Suppressor macrophage treated with lipopolysaccharide for 1 hour (primary cell): ENCODE measurements around the gene LRCH1.
"Not testable (repeated sequence)": the region's sequence is repeated elsewhere in the genome, so short reads cannot be mapped to it uniquely, and the experiment has no call there.

ENCODE experiments used
- DNase-seq, 3 donors: peaks; one replicate each; pipeline ENCODE4 v3.0.0-alpha.2; 2020 to 2022

LRCH1 gene, protein sequence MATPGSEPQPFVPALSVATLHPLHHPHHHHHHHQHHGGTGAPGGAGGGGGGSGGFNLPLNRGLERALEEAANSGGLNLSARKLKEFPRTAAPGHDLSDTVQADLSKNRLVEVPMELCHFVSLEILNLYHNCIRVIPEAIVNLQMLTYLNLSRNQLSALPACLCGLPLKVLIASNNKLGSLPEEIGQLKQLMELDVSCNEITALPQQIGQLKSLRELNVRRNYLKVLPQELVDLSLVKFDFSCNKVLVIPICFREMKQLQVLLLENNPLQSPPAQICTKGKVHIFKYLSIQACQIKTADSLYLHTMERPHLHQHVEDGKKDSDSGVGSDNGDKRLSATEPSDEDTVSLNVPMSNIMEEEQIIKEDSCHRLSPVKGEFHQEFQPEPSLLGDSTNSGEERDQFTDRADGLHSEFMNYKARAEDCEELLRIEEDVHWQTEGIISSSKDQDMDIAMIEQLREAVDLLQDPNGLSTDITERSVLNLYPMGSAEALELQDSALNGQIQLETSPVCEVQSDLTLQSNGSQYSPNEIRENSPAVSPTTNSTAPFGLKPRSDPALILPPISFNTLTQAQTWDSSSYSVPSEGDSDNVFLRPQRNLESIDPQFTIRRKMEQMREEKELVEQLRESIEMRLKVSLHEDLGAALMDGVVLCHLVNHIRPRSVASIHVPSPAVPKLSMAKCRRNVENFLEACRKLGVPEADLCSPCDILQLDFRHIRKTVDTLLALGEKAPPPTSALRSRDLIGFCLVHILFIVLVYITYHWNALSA

DNA sequence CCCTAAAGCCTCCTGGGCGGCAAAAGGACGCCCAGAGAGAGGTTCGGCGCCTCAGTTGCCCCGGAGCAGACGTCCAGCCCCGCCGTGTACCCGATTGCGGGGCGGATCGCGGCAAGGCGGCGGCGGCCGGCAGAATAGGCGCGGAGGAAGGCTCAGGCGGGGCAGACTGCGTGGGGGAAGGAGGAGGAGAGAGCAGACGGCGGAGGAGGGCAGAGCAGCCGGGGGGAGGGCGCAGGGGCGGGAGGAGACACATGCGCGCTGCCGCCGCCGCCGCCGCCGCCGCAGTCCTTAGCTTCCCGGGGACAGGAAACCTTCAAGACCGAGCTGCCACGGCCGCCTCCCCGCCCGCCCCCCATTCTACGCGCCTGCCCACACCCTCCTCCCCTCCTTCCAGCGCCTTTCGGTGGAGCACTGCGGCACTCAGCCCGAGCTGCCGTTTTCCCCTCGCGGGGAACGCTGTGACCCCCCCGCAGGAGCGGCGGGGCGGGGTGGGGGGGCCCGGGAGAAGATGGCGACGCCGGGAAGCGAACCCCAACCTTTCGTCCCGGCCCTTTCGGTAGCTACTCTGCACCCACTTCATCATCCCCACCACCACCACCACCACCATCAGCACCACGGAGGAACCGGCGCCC is at the start of gene LRCH1:
Gene LRCH1, plus strand, starts transcription at position 282 of the 632 bp plus-strand sequence. Its CDS starts 227 bp downstream, at position 509.
- peak; percentile 89 to 96 (median 93) for DNase-seq

DNA sequence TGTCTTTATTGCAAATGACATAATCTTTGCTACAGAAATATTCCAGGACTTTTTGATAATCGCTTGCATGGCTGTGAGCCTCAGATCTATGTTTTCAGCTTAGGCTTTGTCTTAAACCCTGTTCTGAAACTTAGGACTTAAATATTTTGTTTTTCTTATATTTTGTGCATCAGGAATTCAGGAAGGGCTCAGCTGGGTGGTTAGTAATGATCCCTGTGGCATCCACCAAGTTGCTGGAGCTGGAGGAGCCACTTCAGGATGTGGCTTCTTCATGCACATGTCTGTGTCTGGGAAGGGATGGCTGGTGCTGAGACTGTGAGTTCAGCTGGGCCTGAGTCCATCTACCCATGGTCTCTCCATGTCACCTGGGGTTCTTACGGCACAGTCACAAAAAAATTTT is 48.9 kb upstream of the LRCH1 start:
- DNase-seq = no peak

DNA sequence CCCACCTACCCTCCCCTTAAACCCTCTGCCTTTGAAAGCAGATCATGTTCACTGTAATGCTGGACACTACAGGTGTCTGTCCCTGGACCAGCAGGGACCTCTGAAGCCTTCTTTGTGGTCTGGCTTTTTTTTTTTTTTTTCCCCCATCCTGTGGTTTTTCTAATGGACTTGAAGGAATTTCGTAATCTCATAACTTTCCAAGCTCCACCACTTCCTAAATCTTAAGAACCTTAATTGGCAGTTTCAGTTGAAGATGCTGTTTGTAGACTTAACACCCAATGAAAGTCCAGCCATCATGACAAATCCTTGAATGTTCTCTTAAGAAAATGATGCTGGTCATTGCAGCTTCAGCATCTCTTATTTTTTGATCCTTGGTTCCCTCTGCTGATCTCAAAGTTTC is 45.0 kb upstream of the LRCH1 start:
- peak; percentile 59 to 83 (median 83) for DNase-seq

DNA sequence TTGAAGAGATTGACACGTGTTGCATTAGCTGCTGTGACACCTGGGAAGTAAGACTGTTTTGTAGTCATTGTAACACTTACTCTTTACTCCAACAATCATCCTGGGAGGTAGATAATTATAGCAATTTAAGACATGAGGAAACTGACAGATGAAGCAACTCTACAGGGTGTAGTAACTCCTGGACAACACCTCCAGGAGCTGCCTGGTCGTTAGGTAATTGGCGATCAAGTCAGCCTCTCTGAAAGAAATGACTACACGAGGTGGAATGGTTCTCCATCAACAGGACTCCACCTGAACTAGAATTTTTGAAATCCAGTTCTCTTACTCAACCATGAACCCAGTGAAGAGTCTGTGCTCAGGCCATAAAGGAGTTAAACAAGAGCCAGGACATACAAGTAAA is 43.0 kb upstream of the LRCH1 start:
- no peak for DNase-seq

DNA sequence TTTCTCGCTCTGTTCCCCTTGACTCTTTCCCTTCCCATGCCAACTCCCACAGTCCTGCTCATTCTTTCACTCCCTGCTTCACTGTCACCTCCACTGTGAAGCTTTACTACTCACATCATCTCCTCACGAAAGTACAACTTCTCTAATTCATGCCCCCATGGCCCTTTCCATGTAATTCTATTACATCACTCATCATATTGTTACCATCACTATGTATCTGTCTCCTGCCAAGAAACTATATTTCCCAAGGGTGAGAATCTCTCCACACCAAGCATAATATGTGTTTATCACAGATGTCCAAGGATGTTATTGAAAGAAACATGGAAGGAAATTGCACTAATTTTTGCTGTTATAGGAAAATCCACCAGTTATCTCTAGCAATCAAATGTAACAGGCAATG is 37.2 kb upstream of the LRCH1 start:
- DNase-seq = no peak

DNA sequence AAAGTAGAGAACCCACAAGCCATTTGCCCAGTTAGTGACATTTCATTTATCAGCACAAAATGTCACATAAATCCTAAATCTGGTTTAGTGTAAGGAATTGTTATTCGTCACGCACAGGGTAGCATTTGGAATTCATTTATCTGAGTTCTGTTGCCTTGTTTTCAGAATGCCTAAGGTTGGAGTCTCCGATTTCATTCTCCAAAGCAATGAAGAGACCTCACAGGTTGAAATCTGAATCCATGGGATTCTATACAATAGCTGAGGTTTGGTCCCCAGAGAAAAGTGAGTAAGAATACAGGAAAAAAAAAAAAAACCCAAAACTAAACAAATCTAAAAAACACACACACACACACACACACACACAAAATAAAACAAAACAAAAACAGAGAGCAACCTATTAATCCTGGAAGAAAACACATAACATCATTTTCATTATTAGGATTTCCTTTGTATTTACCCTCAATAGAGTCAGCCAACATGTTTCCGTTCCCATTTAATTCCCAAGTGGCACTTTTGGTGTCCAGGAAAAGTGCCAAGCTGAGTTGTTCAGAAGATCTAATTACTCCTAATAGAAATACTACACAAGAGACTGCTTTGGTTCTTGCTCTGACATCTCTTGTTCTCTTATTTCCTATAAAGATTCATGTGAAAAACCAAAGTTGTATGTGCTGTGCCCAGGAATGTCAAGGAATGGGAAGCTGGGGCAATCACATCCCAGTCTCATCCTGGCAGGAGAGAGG is 36.2 kb upstream of the LRCH1 start:
- DNase-seq = no peak

DNA sequence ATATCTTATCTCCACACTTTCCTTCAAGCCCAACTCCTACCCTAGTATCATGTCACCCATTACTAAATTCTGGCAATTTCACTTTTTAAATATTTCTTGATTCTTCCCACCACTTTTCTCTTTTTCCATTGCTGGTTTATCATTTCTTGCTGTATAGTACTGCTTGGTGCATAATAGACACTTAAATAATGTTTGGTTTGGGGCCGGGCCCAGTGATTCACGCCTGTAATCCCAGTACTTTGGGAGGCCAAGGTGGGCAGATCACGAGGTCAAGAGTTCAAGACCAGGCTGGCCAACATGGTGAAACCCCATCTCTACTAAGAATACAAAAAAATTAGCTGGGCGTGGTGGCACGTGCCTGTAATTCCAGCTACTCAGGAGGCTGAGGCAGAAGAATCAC is 35.2 kb upstream of the LRCH1 start:
- not testable (repeated sequence) for DNase-seq

DNA sequence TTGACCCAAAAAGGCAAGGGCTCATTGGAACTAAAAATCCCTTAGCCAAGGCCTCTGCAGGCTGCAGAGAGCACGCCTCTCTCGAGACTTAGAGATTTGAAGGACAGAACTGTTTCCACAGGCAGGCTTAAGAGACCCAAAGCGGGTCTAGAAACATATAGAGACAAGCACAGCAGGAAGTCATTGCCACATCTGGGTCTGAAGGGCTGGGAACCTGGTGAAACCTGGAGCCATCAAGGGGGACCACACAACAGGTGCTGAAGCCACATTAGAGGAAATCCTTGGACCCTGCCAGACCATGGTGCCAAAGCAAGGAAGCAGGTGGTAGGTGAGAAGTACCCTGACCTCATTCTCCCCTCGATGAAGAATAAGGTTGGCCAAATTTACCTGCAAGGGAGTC is 33.8 kb upstream of the LRCH1 start:
- no peak for DNase-seq

DNA sequence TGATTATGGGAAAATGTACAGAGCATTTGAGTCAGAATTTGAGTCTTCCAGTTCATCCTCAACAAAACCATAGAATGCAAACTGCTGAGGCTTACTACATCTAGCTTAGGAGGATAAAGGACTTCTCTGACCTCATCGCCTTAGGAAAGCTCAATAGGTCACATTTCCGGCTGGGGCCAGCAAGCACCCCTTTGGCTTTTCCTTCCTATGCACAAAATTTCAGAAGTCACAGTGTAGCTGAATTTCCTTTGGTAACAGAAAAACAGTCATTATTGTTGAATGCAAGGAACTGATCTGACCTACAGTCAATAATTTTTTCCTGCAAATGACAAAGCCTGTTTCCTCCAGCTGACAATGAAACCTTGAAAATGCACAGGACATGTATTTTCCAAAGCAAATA is 32.8 kb upstream of the LRCH1 start:
- DNase-seq = peak; percentile 65 to 81 (median 80)

DNA sequence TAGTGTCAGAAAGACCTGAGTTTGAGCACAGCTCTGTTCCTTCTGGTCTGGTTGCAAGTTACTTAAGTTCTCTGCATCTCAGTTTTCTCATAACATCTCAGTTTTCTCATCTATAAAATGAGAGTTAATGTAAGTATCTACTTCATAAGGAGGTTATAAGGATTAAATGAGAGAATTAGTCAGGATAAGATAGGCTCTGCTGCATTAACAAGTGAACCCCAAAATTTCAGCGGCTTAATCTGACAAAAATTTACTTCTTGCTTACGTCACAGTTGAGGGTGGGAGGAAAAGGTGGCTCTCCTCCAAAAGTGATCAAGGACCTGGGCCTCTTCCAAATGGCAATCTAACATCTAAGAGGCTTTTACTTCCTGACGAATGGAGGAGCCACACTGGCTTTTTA is 31.5 kb upstream of the LRCH1 start:
- DNase-seq = no peak

DNA sequence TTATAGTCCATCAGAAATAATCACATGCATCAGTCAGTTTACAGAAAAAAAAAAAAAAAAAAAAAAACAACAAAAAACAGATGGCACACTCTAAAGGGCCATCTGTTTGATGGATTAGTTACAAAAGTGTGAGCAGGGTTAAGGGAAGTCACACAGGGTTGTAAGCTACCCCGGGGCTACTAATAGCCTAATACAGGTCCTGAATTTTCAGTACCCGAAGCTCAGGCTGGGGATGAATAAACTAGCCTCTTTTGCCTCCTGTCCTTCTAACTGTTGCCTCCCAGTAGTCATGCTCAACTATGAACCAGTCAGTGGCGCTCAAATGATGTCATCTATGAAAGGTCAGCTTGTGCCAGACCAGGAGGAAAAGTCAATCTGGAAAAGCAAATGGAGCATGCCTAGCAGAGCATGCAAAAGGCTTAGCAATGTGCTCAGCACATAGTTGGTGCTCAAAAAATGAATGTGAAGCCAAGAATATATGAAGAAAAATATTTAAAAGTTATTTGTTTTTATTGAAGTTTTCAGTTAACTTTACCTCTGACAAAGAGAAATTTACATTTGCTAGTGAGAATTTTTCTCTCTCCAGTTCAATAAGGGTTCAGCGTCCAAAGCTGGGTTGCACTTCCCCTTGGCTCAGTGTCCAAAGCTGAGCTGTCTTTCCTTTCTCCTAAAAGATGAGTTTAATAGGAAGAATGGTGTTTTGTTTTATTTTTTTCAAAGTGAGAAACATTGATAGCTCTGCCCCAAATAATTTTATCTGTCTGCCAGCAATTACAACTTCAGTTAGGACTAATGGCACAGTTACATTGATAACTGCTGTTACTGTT is 30.8 kb upstream of the LRCH1 start:
- peak; percentile 28 to 33 (median 31) for DNase-seq

DNA sequence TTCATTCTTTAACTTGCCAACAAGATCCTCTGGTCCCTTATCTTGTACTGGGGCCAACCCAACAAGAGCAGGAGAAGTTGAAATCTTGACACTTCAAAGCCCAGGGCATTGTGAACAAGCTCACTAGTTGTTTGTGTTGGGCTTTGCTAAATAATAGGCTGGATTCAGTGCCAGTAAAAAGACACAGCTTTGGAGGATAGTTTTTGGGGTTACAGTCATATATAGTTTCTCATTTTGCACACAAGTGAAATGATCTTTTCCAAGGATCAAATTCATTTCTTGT is 30.3 kb upstream of the LRCH1 start:
- no peak for DNase-seq

DNA sequence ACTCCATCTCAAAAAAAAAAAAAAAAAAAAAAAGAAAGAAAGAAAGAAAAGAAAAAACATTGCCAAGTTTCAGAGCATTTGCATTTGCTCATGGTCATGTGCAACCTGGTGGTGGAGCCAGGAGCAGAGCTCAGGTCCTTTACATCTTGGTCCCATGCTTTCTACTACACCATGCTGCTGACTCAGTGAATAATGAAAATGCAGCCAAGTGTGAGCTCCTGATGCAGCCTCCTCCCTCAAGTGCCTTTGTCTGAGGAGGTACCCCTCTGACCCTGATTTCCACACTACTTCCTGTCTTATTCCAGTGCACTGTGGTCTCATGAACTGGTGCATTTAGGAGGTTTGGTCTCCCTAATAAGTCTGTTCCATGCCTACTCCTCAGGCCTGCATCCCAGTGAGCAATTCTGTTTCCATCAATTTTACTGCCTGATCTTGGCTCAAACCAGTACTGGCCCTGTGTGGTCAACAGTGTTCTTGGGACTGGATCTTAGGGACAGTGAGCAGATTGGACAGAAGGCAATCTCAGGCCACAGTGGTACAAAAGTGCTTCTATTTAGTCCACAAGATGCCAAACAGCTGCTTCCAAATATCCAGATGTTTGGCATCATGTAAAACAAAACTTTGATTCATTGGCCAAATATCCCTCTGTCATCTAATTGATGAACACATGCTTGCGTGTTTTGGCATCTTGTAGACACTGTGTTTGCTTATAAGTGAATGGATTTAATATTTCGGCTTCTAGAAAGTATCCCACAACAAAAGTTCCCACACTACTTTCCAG is 28.8 kb upstream of the LRCH1 start:
- no peak for DNase-seq

DNA sequence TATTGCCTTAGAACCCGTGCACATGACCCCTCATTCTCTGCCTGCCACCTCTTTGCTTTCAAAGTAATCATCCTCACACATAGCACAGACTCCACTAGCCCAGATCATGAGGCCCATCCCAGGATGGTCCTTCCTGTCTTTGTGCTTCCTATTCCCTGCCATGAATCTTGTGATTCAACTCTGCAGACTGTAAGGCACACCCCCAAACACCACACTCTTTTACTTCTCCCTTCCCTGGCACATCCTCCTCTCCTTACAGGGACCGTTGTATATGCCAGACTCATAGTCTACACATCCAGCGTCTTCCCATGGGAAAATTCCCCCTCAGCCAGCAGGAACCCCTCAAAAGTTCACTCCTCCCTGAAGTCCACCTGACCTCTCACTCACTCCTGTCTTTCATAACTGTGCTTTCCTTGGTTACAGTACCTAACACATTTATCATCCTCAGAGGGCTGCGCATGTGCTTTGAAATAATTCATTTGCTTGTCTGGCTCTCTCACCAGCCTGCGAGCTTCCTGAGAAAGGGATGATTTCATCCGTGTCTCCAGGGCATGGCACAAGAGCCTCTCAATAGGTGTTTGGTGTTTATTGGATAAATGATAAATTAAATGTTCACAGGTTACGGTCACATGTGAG is 26.8 kb upstream of the LRCH1 start:
- DNase-seq = no peak

DNA sequence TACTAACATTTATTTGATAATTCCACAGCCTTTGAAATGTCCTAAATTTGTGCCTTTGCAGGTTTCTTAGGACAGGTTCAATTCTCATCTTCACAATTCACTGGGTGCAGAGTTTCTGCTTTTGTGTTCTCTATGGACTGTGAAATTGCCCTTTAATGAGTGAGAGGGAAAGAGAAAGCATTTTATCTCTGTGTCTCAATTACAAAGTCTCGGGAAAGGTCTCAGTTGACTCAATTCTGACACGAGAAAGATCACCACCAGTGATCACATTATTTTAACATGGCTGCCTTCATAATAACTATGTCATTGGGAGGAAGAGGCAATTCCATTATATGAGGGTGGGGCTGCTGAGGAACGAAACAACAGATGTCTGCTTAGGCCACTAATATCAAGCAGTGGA is 26.2 kb upstream of the LRCH1 start:
- DNase-seq = peak in 1 of 3 donors; percentile 36

DNA sequence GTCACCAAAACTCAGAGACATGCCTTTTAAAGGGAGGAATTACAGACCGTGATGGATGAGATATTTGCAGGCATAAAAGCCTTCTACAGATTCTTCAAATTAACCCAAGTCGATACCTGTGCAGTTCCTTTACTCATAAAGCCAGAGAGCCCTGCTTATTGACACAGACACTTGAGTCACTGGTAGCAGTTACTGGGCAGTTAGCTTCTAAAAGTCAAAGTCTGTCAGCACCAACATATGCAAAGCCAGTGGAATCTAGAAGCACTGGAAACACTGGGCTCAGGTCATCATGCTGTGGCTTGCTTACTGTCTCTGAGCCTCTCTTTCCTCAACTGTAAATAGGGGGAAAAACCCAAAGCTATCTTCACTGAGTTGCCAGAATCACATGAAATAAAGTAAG is 25.7 kb upstream of the LRCH1 start:
- DNase-seq = no peak

DNA sequence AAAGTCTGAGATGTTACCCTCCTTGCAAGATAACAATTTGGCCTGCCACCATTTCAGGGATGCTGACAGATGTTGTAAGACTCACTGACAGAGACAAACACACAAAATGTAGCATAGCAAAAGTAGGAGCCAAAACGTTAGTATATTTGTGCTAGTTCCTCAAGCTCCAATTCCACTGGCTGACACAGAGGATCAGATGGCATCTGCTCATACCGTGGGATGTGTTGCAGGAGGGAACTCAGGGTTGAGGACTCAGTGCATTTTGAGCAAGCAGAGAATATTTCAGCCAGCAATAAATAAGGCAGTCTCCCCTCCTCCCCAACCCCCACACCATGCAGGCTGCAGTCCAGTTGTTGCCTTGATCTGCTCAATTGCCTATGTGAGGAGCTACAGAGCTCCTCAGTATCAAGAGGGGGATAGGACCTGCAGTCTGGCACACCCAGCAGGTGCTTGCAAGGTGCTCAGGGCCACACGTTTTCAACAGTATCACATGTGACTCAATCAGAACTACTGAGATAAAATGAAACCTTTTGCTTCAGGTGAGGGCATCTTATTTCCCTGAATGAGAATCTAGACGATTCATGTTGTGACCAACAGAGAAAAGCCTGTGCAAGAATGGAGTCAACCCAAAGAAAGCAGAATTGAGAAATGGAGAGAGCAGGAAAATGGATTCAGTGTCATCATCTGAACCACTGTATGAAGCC is 23.6 kb upstream of the LRCH1 start:
- peak in 1 of 3 donors; percentile 34 for DNase-seq

DNA sequence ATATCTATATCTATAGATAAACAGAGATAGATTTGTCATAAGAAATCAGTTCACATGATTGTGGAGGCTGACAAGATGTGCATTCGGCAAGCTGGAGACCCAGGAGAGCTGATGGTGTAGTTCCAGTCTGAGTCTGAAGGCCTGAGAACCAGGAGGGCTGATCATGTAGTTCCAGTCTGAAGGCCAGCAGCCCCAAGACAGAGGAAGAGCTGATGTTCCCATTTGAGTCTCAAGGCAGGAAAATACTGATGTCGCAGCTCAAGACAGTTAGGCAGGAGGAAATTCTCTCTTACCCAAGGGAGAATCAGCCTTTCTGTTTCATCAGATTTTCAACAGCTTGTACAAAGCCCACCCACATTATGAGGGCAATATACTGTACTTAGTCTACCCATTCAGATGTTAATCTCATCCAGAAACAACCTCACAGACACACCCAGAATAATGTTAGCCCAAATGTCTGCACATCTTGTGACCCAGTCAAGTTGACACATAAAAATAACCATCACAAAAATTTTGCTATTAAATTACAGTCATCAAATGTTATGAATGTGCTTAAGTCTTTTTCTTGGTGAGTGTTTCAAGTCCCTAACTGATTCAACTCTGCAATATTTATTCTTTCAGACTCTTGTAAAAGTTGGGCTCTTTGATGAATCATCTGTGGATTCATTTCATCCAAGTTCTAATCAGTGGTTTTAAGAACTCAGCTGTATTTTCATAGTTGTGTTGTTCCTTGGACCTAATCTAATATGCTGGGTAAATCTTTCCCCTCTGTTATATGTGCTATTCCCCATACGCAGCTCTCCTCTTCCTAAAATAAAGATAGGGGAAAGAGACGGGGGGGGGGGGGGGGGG is 22.7 kb upstream of the LRCH1 start:
- DNase-seq = peak in 1 of 3 donors; percentile 43

DNA sequence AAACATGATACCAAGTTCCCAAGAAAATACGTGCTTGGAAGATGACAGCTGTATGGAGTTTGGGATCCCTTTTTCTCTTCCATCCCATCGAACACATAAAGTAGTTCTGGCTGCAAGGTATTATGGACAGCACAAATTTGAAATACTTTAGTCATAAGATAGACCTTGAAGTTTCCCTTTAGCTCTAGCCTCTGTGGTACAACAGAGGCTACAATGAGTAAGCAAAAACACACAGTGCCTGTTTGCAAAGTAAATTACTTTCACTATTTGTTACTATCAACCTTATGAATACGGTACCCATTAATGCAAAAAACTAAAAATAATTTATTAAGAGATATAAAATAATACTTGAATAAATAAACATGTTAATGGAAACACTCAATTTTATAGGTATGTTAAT is 21.0 kb upstream of the LRCH1 start:
- DNase-seq = no peak
